Heart right ventricle (tissue), 16 donors: ENCODE results near the gene PDLIM5. TPM values are rescaled to one million over a fixed set of nuclear protein-coding genes. Genes with fewer than 3 reads are reported as not detected.

Source experiments
- ATAC-seq, 8 donors: fragments of 200-7000 bp; cut with Tn5 transposase; one replicate each; pipeline ENCODE4 v1.9.1; 2020; ENCODE audit warnings: mild to moderate bottlenecking in 8 of 8, moderate library complexity in 8 of 8, moderate number of reproducible peaks in 1 of 8
- DNase-seq, 2 donors: peaks; one replicate each; pipeline ENCODE4 v3.0.0-alpha.2; 2020
- H3K27ac ChIP-seq, 10 donors: fragments of 200-600 bp; sonication (generic) in 2 of 10; one replicate each; pipeline versions ENCODE4 v1.5.0 to v1.8.0; 2020 to 2022; ENCODE audit warnings: mild to moderate bottlenecking in 3 of 10
- H3K27me3 ChIP-seq, 7 donors: fragments of 200-600 bp; one replicate each; pipeline ENCODE4 v1.8.0; 2021 to 2022; ENCODE audit warnings: mild to moderate bottlenecking in 2 of 7
- H3K36me3 ChIP-seq, 9 donors: fragments of 200-600 bp; sonication (generic) in 1 of 9; one replicate each; pipeline versions ENCODE4 v1.5.0 to v1.8.0; 2020 to 2022; ENCODE audit warnings: mild to moderate bottlenecking in 2 of 9
- H3K4me1 ChIP-seq, 9 donors: fragments of 200-600 bp; sonication (generic) in 1 of 9; one replicate each; pipeline versions ENCODE4 v1.5.0 to v1.8.0; 2020 to 2022; ENCODE audit warnings: mild to moderate bottlenecking in 4 of 9
- H3K4me3 ChIP-seq, 10 donors: fragments of 200-600 bp; sonication (generic) in 2 of 10; one replicate each; pipeline versions ENCODE4 v1.5.0 to v1.8.0; 2020 to 2022; ENCODE audit warnings: mild to moderate bottlenecking in 7 of 10, moderate library complexity in 2 of 10
- H3K9me3 ChIP-seq, 11 donors: fragments of 200-600 bp in 10 of 11; sonication (generic) in 2 of 11; one replicate each; pipeline versions ENCODE4 v1.5.0 to v1.8.0; 2013 to 2022; ENCODE audit warnings: mild to moderate bottlenecking in 2 of 11, control low read depth in 1 of 11, moderate library complexity in 1 of 11
- WGBS, 2 donors: extraction: QIAGEN DNeasy Blood & Tissue Kit; methylation state at CpG; one replicate each; pipeline ENCODE4 v1.1.7; 2013; ENCODE audit warnings: inconsistent platforms in 1 of 2; 5-methylcytosine and 5-hydroxymethylcytosine counted together
- intact Hi-C, 10 donors: fragments of 100-400 bp; cut with DNase I; formaldehyde crosslinking; loops; one replicate each; pipeline versions ENCODE4 v1.11.1 to v1.14.2; 2022
- polyA plus RNA-seq, 2 donors: library from polyadenylated mRNA; stranded (reverse); fragments of 200-250 nt; gene quantifications; one replicate each; pipeline ENCODE4 v1.2.3, GENCODE V29; 2013
- total RNA-seq, 10 donors: library from RNA; stranded (reverse); fragmentation: NEBNext Ultra II Directional in 3 of 10; extraction: Animal tissue kit (Norgen Biotek cat#: 25700) in 3 of 10; gene quantifications; one replicate each; pipeline versions ENCODE4 v1.2.1 to v1.2.4, GENCODE V29; 2021 to 2023
- TF ChIP-seq, protein P1 (sequence below), 9 donors: fragments of 200-600 bp; sonication (generic) in 2 of 9; IDR thresholded peaks; one replicate each; pipeline versions ENCODE4 v1.5.0 to v1.8.0; 2021 to 2022; ENCODE audit warnings: antibody characterized with exemption in 9 of 9, mild to moderate bottlenecking in 5 of 9, moderate library complexity in 1 of 9
- donor health status: Arrhythmogenic right ventricular cardiomyopathy.
- donor health status: ischemic (EF 13 %, LVEDD 7.1; RV severe dilation, severe dysfunction).
- donor health status: healthy with polysubstance abuse.
- donor health status: DM: no; HTN: yes; CAD: no.
- donor health status: DM: no; HTN: no; CAD: no.
- donor health status: ischemic (EF 25% LVEDD 6.9; RV normal size, moderate dysfunction).
- donor health status: ischemic (EF 25% LVEDD 5.7; RV mildly dilated, moderate dysfunction).
- donor health status: healthy.
- donor health status: DM: yes; HTN: yes; CAD: no.
- donor health status: Ischemic cardiomyopathy.
- donor health status: ischemic (EF 35%, LVEDD 5.7; RV mildly dilated, moderate dysfunction).
- donor health status: nonischemic (EF 11% LVEDD 7.7; RV severe dilation, severe dysfunction).
- donor health status: DM: yes; HTN: yes; CAD: no.
- donor health status: PGD.
- donor health status: ischemic (EF 29% LVEDD 5.4; RV normal size, mild dysfunction).
- donor health status: nonischemic (EF 23%, LVEDD 6.1; RV moderate dilation, normal function).

PDLIM5 gene
- total and polyA plus RNA-seq, 12 donors, result 221 to 1,549 (median 1,269) TPM

DNA sequence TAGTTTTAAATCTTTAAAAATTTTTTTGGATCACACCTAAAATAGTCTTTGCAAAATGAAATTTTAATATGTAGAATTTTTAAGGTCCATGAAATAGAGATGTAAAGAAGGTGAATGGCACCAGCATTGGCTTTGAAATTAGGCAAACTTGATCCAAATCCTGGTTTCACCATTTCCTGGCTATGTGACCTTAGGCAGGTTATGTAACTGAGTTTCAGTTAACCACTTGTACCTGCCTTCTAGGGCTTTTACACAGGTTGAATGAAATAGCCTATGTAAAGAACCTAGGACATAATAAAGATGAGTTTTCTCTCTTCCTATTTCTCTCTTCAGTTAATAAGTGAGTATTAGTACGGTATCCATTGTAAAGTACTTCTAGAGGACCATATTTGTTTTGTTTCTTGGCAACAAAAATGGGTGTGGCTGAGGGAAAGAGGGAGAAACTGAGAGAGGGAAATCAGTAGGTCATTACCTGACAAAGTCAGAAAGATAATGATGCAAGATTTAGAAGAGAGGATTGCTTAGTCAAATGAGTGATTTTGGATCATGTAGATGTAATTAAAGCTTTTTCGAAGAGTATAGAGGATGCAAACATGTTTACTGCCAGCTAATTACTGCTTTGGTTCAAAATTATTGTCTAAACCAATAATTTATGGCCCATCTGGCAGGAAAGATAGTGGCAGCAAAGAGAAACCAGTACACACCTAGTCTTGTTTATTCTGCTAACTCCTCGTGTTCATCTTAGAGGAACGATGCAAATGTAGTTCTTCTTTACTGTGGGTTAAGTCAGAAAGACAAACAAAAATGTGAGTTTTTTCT is 81.9 kb downstream of the PDLIM5 start:
- Histone ChIP-seq H3K4me1 (peaks cover 12 to 100% (median 87%) of the 10 kb centered on the region in 9 donors), H3K27me3 (no peaks in the 10 kb centered on the region), H3K36me3 (peaks cover 0 to 6% (median 0%) of the 10 kb centered on the region in 9 donors), H3K4me3 (no peak overlapping the region), H3K9me3 (no peaks in the 10 kb centered on the region), H3K27ac (peak overlapping the region in 5 of 10 donors; percentile 18 to 72 (median 66))
- ATAC-seq (no peak), DNase-seq (no peak)
- intact Hi-C loops, result loop anchor here in 2 of 10 donors (10.0 kb wide), 1 partner anchor 79 kb away; the partner anchor contains the start of gene PDLIM5 (in 2 of the 2)
- 63 to 65% methylated on average over 4 of the region's 4 CpGs for WGBS, 2 donors
- TF ChIP-seq, protein P1, sequence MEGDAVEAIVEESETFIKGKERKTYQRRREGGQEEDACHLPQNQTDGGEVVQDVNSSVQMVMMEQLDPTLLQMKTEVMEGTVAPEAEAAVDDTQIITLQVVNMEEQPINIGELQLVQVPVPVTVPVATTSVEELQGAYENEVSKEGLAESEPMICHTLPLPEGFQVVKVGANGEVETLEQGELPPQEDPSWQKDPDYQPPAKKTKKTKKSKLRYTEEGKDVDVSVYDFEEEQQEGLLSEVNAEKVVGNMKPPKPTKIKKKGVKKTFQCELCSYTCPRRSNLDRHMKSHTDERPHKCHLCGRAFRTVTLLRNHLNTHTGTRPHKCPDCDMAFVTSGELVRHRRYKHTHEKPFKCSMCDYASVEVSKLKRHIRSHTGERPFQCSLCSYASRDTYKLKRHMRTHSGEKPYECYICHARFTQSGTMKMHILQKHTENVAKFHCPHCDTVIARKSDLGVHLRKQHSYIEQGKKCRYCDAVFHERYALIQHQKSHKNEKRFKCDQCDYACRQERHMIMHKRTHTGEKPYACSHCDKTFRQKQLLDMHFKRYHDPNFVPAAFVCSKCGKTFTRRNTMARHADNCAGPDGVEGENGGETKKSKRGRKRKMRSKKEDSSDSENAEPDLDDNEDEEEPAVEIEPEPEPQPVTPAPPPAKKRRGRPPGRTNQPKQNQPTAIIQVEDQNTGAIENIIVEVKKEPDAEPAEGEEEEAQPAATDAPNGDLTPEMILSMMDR (IDR thresholded peaks at IDR 0.05), result no peak

DNA sequence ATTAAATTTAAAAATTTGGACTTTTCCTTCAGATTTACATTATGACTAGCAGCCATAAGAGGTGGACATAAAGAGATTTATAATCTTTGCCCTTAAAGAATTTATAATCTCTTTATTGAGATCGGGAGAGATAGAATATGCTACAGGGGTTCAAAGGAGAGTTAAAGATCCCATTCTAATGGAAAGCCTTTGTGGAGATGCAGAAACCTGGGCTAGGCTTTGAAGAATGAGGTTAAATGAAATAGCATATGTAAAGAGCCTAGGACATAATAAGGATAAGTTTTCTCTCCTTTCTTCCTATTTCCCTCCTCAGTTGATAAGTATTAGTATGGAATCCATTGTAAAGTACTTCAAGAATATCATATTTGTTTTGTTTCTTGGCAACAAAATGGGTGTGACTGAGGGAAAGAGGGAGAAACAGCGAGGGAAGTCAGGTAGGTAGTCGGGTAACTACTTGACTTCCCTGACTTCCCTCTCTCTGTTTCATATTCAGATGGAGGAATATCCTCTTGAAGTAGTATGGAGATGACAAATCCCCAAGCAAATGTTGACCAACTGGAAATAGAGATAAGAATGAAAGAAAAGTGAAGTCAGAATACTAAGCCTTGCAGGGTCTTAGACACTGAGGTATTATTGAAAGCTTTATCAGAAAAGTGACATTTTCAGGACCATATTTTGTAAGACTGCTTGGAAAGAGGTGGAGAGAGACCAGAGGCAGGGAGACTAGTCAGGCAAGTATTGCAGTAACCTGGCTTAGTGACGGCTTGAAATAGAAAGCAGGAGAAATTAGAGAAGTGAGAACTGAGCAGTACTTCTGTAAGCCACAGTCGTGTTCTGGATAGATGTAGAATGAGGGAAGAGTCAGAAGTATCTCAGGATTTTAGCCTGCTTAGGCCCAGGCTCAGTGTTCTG is 82.9 kb downstream of the PDLIM5 start:
- no peak overlapping the region for H3K4me3 ChIP-seq
- H3K36me3 ChIP-seq, result no peaks in the 10 kb centered on the region
- ATAC-seq (peak in 6 of 8 donors; percentile 26 to 45 (median 36)), DNase-seq (no peak)
- no peaks in the 10 kb centered on the region for H3K9me3 ChIP-seq
- WGBS, 2 donors, result 33 to 47% methylated on average over 5 of the region's 5 CpGs
- H3K27me3 ChIP-seq, result no peaks in the 10 kb centered on the region
- H3K4me1 ChIP-seq, result peaks cover 8 to 100% (median 87%) of the 10 kb centered on the region in 9 donors
- intact Hi-C loops, result loop anchor here in 2 of 10 donors (10.0 kb wide), 1 partner anchor 80 kb away; the partner anchor contains the start of gene PDLIM5 (in 2 of the 2)
- TF ChIP-seq, protein P1 (IDR thresholded peaks at IDR 0.05), result no peak
- peak overlapping the region in 7 of 10 donors; percentile 34 to 72 (median 56) for H3K27ac ChIP-seq

DNA sequence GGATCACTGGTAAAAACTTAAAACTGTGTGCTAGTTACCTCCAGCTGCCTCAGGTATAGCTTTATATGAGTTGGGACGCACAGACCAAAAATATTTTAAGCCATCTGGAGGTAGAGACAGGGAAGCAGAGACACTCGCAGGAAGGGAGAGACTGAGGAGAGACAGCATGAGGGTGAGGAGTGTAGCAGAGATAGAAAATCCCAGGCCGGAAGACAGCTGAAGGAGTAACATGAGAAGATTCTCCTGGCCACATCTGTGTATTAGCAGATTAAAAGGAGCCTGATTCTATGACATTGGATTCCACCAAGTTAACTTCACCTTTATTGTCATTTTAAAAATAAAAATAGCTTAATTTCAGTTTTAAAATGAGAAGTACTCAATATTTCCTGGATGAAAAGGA is 84.3 kb downstream of the PDLIM5 start:
- Histone ChIP-seq H3K4me1 (peaks cover 8 to 99% (median 87%) of the 10 kb centered on the region in 9 donors), H3K27ac (peak overlapping the region in 9 of 10 donors; percentile 13 to 76 (median 53)), H3K36me3 (peaks cover 0 to 3% (median 0%) of the 10 kb centered on the region in 9 donors), H3K9me3 (no peaks in the 10 kb centered on the region), H3K4me3 (no peak overlapping the region), H3K27me3 (no peaks in the 10 kb centered on the region)
- ATAC-seq, result peak in 5 of 8 donors; percentile 7 to 46 (median 31)
- TF ChIP-seq, protein P1 (IDR thresholded peaks at IDR 0.05), result no peak
- WGBS, 2 donors, result 36 to 60% methylated on average over 3 of the region's 3 CpGs
- intact Hi-C loops, result loop anchor here in 2 of 10 donors (10.0 kb wide), 1 partner anchor 81 kb away; the partner anchor contains the start of gene PDLIM5 (in 2 of the 2)
- DNase-seq, result no peak
